ENCODE results near the gene SCGN.

The SCGN gene

GRCh38 chr6:25652007-25652515 lies at the start of gene SCGN:
SCGN (plus strand) TSS chr6:25652215; CDS start chr6:25652404, 189 bp downstream.
- DNase-seq: no peak

GRCh38 chr6:25602674-25602982 lies 49.4 kb upstream of the SCGN start:
- no peak for DNase-seq

- DNase-seq: no peak
Measured at GRCh38 chr6:25603251-25603650, 48.8 kb upstream of the SCGN start.

GRCh38 chr6:25606151-25606550 lies 45.9 kb upstream of the SCGN start:
- DNase-seq: no peak

GRCh38 chr6:25608558-25609174 lies 43.3 kb upstream of the SCGN start:
- no peak for DNase-seq

GRCh38 chr6:25612666-25613065 lies 39.3 kb upstream of the SCGN start:
- no peak for DNase-seq

- DNase-seq: no peak
Measured at GRCh38 chr6:25613415-25613814, 38.6 kb upstream of the SCGN start.

- no peak for DNase-seq
Measured at GRCh38 chr6:25614052-25614451, 38.0 kb upstream of the SCGN start.

- no peak for DNase-seq
Measured at GRCh38 chr6:25615471-25615870, 36.5 kb upstream of the SCGN start.

- DNase-seq: no peak
Measured at GRCh38 chr6:25617997-25618396, 34.0 kb upstream of the SCGN start.

- no peak for DNase-seq
Measured at GRCh38 chr6:25619217-25619616, 32.8 kb upstream of the SCGN start.

- no peak for DNase-seq
Measured at GRCh38 chr6:25620391-25620790, 31.6 kb upstream of the SCGN start.

GRCh38 chr6:25623065-25623464 lies 28.9 kb upstream of the SCGN start:
- no peak for DNase-seq

GRCh38 chr6:25623879-25624278 lies 28.1 kb upstream of the SCGN start:
- DNase-seq: no peak

- no peak for DNase-seq
Measured at GRCh38 chr6:25627001-25627400, 25.0 kb upstream of the SCGN start.

GRCh38 chr6:25628471-25629197 lies 23.4 kb upstream of the SCGN start:
- no peak for DNase-seq

- DNase-seq: no peak
Measured at GRCh38 chr6:25629198-25629576, 22.8 kb upstream of the SCGN start.

- no peak for DNase-seq
Measured at GRCh38 chr6:25630508-25631278, 21.3 kb upstream of the SCGN start.

- DNase-seq: no peak
Measured at GRCh38 chr6:25635886-25636317, 16.1 kb upstream of the SCGN start.

- no peak for DNase-seq
Measured at GRCh38 chr6:25637211-25637610, 14.8 kb upstream of the SCGN start.

GRCh38 chr6:25637960-25638434 lies 14.0 kb upstream of the SCGN start:
- DNase-seq: no peak

GRCh38 chr6:25639653-25640052 lies 12.4 kb upstream of the SCGN start:
- DNase-seq: no peak

- DNase-seq: no peak
Measured at GRCh38 chr6:25640446-25640845, 11.6 kb upstream of the SCGN start.

GRCh38 chr6:25640891-25641290 lies 11.1 kb upstream of the SCGN start:
- no peak for DNase-seq

Measured in CD4-positive, alpha-beta T cell treated with Interleukin-4 for 4 hours (primary cell).